Activated CD8-positive, alpha-beta T cell treated with anti-CD3 and anti-CD28 coated beads for 36 hours (primary cell): Measurements from ENCODE around the gene CACNA1C. TPM values are rescaled to one million over a fixed set of nuclear protein-coding genes. Genes with fewer than 3 reads are reported as not detected.

Experiments
- ATAC-seq: fragments of 200-7000 bp; cut with Tn5 transposase; one replicate; pipeline ENCODE4 v1.10.0; 2021; ENCODE audit warnings: mild to moderate bottlenecking, moderate library complexity
- CTCF ChIA-PET: fragments of 350-600 bp; sonication (Branson Sonifier 250); formaldehyde crosslinking; loops from one replicate; lab custom pipeline; 2021; ENCODE audit warnings: antibody characterized with exemption; lab: Charles Lee
- POLR2A ChIA-PET: fragments of 350-600 bp; sonication (Branson Sonifier 250); formaldehyde crosslinking; loops from one replicate; lab custom pipeline; 2021; ENCODE audit warnings: antibody characterized with exemption; lab: Charles Lee
- DNase-seq: peaks from one replicate; pipeline ENCODE4 v3.0.0-alpha.2; 2020
- H3K27ac Mint-ChIP-seq: one replicate; pipeline ENCODE4 v1.8.0; 2021; ENCODE audit warnings: mild to moderate bottlenecking, mixed read lengths
- H3K27me3 Mint-ChIP-seq: one replicate; pipeline ENCODE4 v1.8.0; 2021; ENCODE audit warnings: mixed read lengths
- H3K36me3 Mint-ChIP-seq: one replicate; pipeline ENCODE4 v1.8.0; 2021; ENCODE audit warnings: low read depth, mixed read lengths
- H3K4me1 Mint-ChIP-seq: one replicate; pipeline ENCODE4 v1.8.0; 2021; ENCODE audit warnings: low read depth, mixed read lengths
- H3K4me3 Mint-ChIP-seq: one replicate; pipeline ENCODE4 v1.8.0; 2021; ENCODE audit warnings: mild to moderate bottlenecking, moderate library complexity, mixed read lengths
- H3K9me3 Mint-ChIP-seq: one replicate; pipeline ENCODE4 v1.8.0; 2021; ENCODE audit warnings: mixed read lengths
- CTCF ChIP-seq: fragments of 200-600 bp; IDR thresholded peaks from one replicate; pipeline ENCODE4 v1.8.0; 2022; ENCODE audit warnings: antibody characterized with exemption, mild to moderate bottlenecking
- intact Hi-C: fragments of 100-400 bp; cut with micrococcal nuclease; formaldehyde crosslinking; loops from one replicate; pipeline ENCODE4 v1.10.0; 2022
- total RNA-seq, 2 experiments: library from RNA; stranded (reverse); gene quantifications; one replicate each; pipeline ENCODE4 v1.2.3, GENCODE V29; 2021

The CACNA1C gene
- total RNA-seq, 2 experiments from 2014 or later = 0.02 to 0.05 TPM

- ChIA-PET POLR2A (no interaction called here), CTCF (no interaction called here)
- Mint-ChIP-seq H3K36me3 (no peaks in the 10 kb centered on the region), H3K9me3 (no peaks in the 10 kb centered on the region), H3K4me1 (no peaks in the 10 kb centered on the region), H3K27me3 (no peaks in the 10 kb centered on the region), H3K27ac (no peak overlapping the region), H3K4me3 (no peak overlapping the region)
- no peak for TF ChIP-seq CTCF
- no peak for ATAC-seq
- no peak for DNase-seq
- intact Hi-C loops = no loop called here
Measured at GRCh38 chr12:2393996-2394395, 341.2 kb downstream of the CACNA1C start.

- CTCF ChIA-PET = interaction anchor here (0.8 to 2.0 kb wide), 14 partner anchors 8 to 372 kb away, joined by 3 to 5 read pairs (median 4); no protein-coding TSS in a partner anchor
- Mint-ChIP-seq H3K36me3 (no peaks in the 10 kb centered on the region), H3K4me1 (no peaks in the 10 kb centered on the region), H3K27ac (no peak overlapping the region), H3K4me3 (no peak overlapping the region), H3K9me3 (no peaks in the 10 kb centered on the region), H3K27me3 (no peaks in the 10 kb centered on the region)
- POLR2A ChIA-PET = no interaction called here
- ATAC-seq (peak; percentile 53), DNase-seq (peak; percentile 55)
- intact Hi-C loops = no loop called here
- peak; percentile 79 for TF ChIP-seq CTCF
Measured at GRCh38 chr12:2395354-2395977, 342.7 kb downstream of the CACNA1C start.

GRCh38 chr12:2396448-2396871 is 343.7 kb downstream of the CACNA1C start:
- H3K9me3 Mint-ChIP-seq = no peaks in the 10 kb centered on the region
- no peak for TF ChIP-seq CTCF
- DNase-seq (no peak), ATAC-seq (no peak)
- POLR2A ChIA-PET = no interaction called here
- H3K27ac Mint-ChIP-seq = no peak overlapping the region
- no peaks in the 10 kb centered on the region for H3K27me3 Mint-ChIP-seq
- no peak overlapping the region for H3K4me3 Mint-ChIP-seq
- H3K4me1 Mint-ChIP-seq = no peaks in the 10 kb centered on the region
- intact Hi-C loops = no loop called here
- CTCF ChIA-PET = interaction anchor here (1.0 to 2.0 kb wide), 5 partner anchors 14 to 137 kb away, joined by 3 to 6 read pairs (median 4); no protein-coding TSS in a partner anchor
- H3K36me3 Mint-ChIP-seq = no peaks in the 10 kb centered on the region

GRCh38 chr12:2397356-2398045 is 344.7 kb downstream of the CACNA1C start:
- intact Hi-C loops = no loop called here
- Mint-ChIP-seq H3K36me3 (no peaks in the 10 kb centered on the region), H3K4me1 (no peaks in the 10 kb centered on the region), H3K4me3 (no peak overlapping the region), H3K9me3 (no peaks in the 10 kb centered on the region), H3K27ac (no peak overlapping the region), H3K27me3 (no peaks in the 10 kb centered on the region)
- no peak for TF ChIP-seq CTCF
- DNase-seq (no peak), ATAC-seq (no peak)
- POLR2A ChIA-PET = no interaction called here
- CTCF ChIA-PET = interaction anchor here (0.8 to 2.0 kb wide), 3 partner anchors 15 to 107 kb away, joined by 3 to 6 read pairs (median 4); no protein-coding TSS in a partner anchor

GRCh38 chr12:2401040-2401439 is 348.3 kb downstream of the CACNA1C start:
- TF ChIP-seq CTCF = no peak
- no peaks in the 10 kb centered on the region for H3K27me3 Mint-ChIP-seq
- H3K36me3 Mint-ChIP-seq = no peaks in the 10 kb centered on the region
- ChIA-PET CTCF (no interaction called here), POLR2A (no interaction called here)
- DNase-seq (no peak), ATAC-seq (no peak)
- intact Hi-C loops = no loop called here
- H3K4me1 Mint-ChIP-seq = peaks cover 2% of the 10 kb centered on the region
- no peak overlapping the region for H3K4me3 Mint-ChIP-seq
- no peak overlapping the region for H3K27ac Mint-ChIP-seq
- H3K9me3 Mint-ChIP-seq = no peaks in the 10 kb centered on the region
